ENCODE data around the gene HOXB2.
A peak's percentile ranks its signal among the peaks of the same experiment; 100 is the strongest.

The HOXB2 gene

GRCh38 chr17:48559122-48559839 is 14.4 kb upstream of the HOXB2 start:
- Histone ChIP-seq H3K27ac (ENCODE audit: insufficient read depth, low read length, poor library complexity, severe bottlenecking) (no peak overlapping the region), H3K4me1 (ENCODE audit: control insufficient read depth, insufficient read depth, low read length, poor library complexity, severe bottlenecking) (no peaks in the 10 kb centered on the region), H3K27me3 (replicated peaks; ENCODE audit: control insufficient read depth, insufficient read depth, low read length, poor library complexity, severe bottlenecking) (no peaks in the 10 kb centered on the region), H3K36me3 (ENCODE audit: control insufficient read depth, insufficient read depth, low read length) (no peaks in the 10 kb centered on the region), H3K4me3 (ENCODE audit: insufficient read depth, low read depth, low read length, poor library complexity, severe bottlenecking) (no peak overlapping the region), H3K9me3 (ENCODE audit: control insufficient read depth, low read length) (no peaks in the 10 kb centered on the region)
- DNase-seq: no peak

DNA sequence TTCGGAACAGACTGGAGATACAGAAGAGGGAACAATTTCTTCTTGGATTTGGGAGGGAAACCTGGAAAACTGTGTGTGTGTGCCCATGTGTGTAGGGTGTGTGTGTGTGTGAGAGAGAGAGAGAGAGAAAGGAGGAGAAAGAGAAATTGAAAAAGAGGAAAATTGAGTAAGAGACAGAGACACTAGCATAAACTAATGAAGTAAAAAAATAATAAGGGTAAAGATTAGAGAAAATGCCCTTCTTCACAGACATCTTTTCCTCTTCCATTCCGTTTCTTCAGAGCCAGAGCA is 13.9 kb upstream of the HOXB2 start:
- Histone ChIP-seq H3K27me3 (replicated peaks; ENCODE audit: control insufficient read depth, insufficient read depth, low read length, poor library complexity, severe bottlenecking) (no peaks in the 10 kb centered on the region), H3K9me3 (ENCODE audit: control insufficient read depth, low read length) (no peaks in the 10 kb centered on the region), H3K4me1 (ENCODE audit: control insufficient read depth, insufficient read depth, low read length, poor library complexity, severe bottlenecking) (no peaks in the 10 kb centered on the region), H3K36me3 (ENCODE audit: control insufficient read depth, insufficient read depth, low read length) (no peaks in the 10 kb centered on the region), H3K27ac (ENCODE audit: insufficient read depth, low read length, poor library complexity, severe bottlenecking) (no peak overlapping the region), H3K4me3 (ENCODE audit: insufficient read depth, low read depth, low read length, poor library complexity, severe bottlenecking) (no peak overlapping the region)
- no peak for DNase-seq

DNA sequence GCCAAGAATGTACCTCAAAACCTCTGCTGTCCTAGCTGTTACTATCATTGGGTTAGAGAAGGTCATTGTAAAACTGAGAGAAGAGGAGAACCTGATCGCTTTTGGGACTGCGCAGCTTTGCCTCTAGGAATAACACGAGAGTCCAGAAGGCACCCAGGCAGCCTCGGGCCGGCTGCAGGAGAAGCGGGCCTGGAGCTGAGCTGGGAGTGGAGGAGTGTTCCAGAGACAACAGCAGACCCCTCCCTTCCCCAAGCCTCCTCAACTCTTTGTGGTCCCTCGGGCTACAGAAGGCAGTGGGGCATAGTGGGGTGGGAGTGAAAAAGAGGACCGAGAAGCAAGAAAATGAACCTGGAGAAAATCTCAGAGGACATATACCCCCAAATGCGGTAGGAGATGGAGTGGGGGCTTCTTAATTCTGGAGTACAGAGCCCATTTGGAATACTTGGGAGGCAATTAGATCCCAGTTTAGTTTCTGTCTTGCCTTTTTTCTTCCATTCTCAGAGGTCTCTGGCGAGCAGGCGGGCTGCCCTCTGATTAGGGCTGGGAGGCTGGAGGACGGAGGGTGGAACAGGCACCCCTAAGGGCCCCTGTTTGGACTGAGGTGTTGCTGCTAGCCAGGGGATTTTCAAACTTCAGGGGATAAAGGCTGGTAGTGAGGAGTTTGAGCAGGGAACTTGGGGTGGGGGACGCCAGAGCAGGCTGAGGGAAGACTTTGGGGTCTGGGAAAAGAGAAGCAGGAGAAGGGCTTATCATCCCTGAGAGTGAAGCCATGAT is 13.3 kb upstream of the HOXB2 start:
- Histone ChIP-seq H3K36me3 (ENCODE audit: control insufficient read depth, insufficient read depth, low read length) (no peaks in the 10 kb centered on the region), H3K27me3 (replicated peaks; ENCODE audit: control insufficient read depth, insufficient read depth, low read length, poor library complexity, severe bottlenecking) (no peaks in the 10 kb centered on the region), H3K9me3 (ENCODE audit: control insufficient read depth, low read length) (no peaks in the 10 kb centered on the region), H3K4me1 (ENCODE audit: control insufficient read depth, insufficient read depth, low read length, poor library complexity, severe bottlenecking) (no peaks in the 10 kb centered on the region), H3K4me3 (ENCODE audit: insufficient read depth, low read depth, low read length, poor library complexity, severe bottlenecking) (no peak overlapping the region), H3K27ac (ENCODE audit: insufficient read depth, low read length, poor library complexity, severe bottlenecking) (no peak overlapping the region)
- no peak for DNase-seq

DNA sequence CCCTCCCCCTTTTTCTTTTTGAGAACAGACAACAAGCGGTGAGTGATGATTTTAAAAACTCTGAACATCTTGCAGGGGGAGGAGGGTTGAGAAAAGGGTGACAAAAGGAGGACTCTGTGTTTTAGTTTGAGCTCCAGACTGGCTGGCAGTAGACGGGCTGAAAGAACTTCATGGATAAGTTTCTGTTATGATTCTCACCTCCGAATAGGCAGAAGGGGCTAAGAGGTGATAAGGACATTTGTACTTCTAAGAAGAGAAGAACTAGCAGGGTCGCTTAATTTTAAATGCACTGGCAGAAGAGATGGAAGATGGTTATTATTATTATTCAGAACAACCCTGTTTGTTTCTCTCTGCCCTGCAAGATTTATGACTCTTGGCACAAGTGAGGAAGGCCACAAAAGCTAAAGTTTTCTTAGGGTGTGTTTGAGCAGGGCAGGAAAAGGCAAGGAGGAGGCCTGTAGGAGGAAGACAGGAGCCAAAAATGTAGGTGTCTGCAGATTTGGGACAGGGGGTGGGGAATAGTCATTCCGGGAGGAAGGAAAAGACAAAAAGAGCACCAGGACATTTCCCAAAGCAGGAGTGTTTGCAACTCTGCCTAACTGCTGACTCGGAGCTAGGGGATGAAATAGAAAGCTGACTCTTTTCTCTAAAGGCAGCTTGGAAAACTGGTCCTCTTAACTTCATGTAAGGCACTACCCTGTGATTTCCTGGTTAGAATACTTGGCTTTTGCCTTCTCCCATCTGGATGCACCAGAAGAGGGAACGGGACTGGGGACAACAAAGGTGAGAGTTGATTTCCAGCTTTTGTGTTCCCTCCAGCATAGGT is 11.9 kb upstream of the HOXB2 start:
- Histone ChIP-seq H3K27me3 (replicated peaks; ENCODE audit: control insufficient read depth, insufficient read depth, low read length, poor library complexity, severe bottlenecking) (no peaks in the 10 kb centered on the region), H3K9me3 (ENCODE audit: control insufficient read depth, low read length) (no peaks in the 10 kb centered on the region), H3K4me1 (ENCODE audit: control insufficient read depth, insufficient read depth, low read length, poor library complexity, severe bottlenecking) (no peaks in the 10 kb centered on the region), H3K36me3 (ENCODE audit: control insufficient read depth, insufficient read depth, low read length) (no peaks in the 10 kb centered on the region), H3K4me3 (ENCODE audit: insufficient read depth, low read depth, low read length, poor library complexity, severe bottlenecking) (no peak overlapping the region), H3K27ac (ENCODE audit: insufficient read depth, low read length, poor library complexity, severe bottlenecking) (no peak overlapping the region)
- no peak for DNase-seq

DNA sequence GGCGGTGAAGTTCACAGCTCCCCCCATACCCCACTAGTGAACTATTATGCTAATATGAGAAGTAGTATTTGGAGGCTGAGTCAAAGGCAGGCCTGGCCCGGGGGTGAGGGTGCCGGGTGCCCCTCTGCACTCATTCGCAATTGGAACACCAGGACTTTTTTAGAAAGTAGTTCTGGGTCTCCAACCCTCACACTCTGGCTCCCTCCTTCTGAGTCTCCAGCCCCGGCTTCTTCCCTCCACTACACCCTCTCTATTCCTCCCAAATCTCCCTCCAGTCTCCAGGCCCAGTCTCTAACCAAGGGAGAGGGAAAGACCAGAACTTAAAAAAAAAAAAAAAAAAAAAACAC is 11.3 kb upstream of the HOXB2 start:
- Histone ChIP-seq H3K9me3 (ENCODE audit: control insufficient read depth, low read length) (no peaks in the 10 kb centered on the region), H3K4me3 (ENCODE audit: insufficient read depth, low read depth, low read length, poor library complexity, severe bottlenecking) (no peak overlapping the region), H3K4me1 (ENCODE audit: control insufficient read depth, insufficient read depth, low read length, poor library complexity, severe bottlenecking) (no peaks in the 10 kb centered on the region), H3K27me3 (replicated peaks; ENCODE audit: control insufficient read depth, insufficient read depth, low read length, poor library complexity, severe bottlenecking) (no peaks in the 10 kb centered on the region), H3K36me3 (ENCODE audit: control insufficient read depth, insufficient read depth, low read length) (no peaks in the 10 kb centered on the region), H3K27ac (ENCODE audit: insufficient read depth, low read length, poor library complexity, severe bottlenecking) (no peak overlapping the region)
- DNase-seq: no peak

DNA sequence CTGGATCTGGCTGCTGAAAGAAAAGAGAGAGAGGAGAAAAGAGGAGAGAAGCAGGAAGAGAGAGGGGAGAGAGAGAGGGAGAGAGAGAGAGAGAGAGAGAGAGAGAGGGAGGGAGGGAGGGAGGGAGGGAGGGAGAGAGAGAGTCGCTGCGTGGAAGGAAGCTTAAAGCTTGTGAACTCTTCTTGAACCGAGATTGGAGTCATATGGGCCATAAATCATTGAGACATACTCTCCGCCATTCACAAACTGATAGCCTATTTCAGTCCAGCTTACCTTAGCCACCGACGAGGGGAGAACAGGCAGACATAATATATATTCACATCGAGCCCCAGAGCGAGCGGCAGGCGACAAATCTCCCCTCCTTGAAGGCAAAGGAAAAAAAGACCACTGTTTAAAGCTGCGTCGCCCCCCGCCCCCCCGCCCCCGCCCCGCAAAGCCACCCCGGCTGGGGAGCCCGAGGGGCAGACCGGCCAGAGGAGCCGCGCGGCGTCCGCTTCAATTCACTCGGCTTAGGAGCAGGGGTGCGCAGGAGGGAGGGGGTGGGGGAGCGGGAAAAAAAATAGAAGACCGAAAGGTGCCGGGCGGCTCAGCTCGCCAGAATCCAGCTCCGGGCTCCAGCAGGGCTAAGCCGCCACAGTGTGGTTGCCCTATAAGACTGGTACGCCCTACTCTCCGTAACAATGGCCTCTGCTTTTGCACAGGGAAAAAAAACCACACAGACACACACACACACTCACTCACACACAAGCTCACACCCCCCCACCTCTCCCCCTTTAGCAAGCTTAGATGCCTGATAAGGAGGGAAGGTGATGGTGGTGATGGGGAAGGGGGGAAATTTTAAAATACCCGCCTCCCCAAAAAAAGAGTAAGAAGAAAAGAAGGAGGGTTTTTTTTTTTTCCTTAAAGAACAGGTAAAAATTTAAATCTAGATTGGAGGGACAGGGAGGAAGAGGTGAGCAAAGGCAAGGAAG is 10.6 kb upstream of the HOXB2 start:
- Histone ChIP-seq H3K4me3 (ENCODE audit: insufficient read depth, low read depth, low read length, poor library complexity, severe bottlenecking) (peak overlapping the region; percentile 28), H3K36me3 (ENCODE audit: control insufficient read depth, insufficient read depth, low read length) (no peaks in the 10 kb centered on the region), H3K27me3 (replicated peaks; ENCODE audit: control insufficient read depth, insufficient read depth, low read length, poor library complexity, severe bottlenecking) (no peaks in the 10 kb centered on the region), H3K9me3 (ENCODE audit: control insufficient read depth, low read length) (no peaks in the 10 kb centered on the region), H3K27ac (ENCODE audit: insufficient read depth, low read length, poor library complexity, severe bottlenecking) (no peak overlapping the region), H3K4me1 (ENCODE audit: control insufficient read depth, insufficient read depth, low read length, poor library complexity, severe bottlenecking) (no peaks in the 10 kb centered on the region)
- DNase-seq: no peak

- H3K27ac ChIP-seq (ENCODE audit: insufficient read depth, low read length, poor library complexity, severe bottlenecking): no peak overlapping the region
Observed at GRCh38 chr17:48554412-48555257, 9.7 kb upstream of the HOXB2 start.

DNA sequence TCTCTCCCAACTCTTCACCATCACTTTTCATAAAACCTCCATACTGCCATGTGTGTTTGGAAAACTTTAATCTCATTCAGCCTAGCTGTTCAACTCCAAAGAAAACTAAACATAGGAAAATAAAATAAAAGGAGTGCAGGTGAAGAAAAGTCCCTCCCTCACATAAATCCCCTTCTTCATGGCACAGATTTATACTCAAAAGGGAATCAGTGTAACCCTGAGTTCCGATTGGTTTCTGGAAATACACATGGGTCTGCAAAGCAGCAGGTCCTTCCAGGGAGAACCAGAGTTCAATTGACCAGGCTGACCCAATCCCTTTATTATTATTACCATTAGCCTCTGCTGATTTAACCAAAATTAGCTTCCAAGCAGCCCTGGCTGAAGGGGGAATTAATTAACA is 8.9 kb upstream of the HOXB2 start:
- Histone ChIP-seq H3K4me1 (ENCODE audit: control insufficient read depth, insufficient read depth, low read length, poor library complexity, severe bottlenecking) (peaks cover 1% of the 10 kb centered on the region), H3K27me3 (replicated peaks; ENCODE audit: control insufficient read depth, insufficient read depth, low read length, poor library complexity, severe bottlenecking) (no peaks in the 10 kb centered on the region), H3K4me3 (ENCODE audit: insufficient read depth, low read depth, low read length, poor library complexity, severe bottlenecking) (no peak overlapping the region), H3K27ac (ENCODE audit: insufficient read depth, low read length, poor library complexity, severe bottlenecking) (no peak overlapping the region), H3K36me3 (ENCODE audit: control insufficient read depth, insufficient read depth, low read length) (no peaks in the 10 kb centered on the region), H3K9me3 (ENCODE audit: control insufficient read depth, low read length) (no peaks in the 10 kb centered on the region)
- no peak for DNase-seq

More at GRCh38 chr17:48554412-48555257, 9.7 kb upstream of the HOXB2 start:
- H3K27me3 ChIP-seq (replicated peaks; ENCODE audit: control insufficient read depth, insufficient read depth, low read length, poor library complexity, severe bottlenecking): no peaks in the 10 kb centered on the region
- no peak for DNase-seq
- H3K36me3 ChIP-seq (ENCODE audit: control insufficient read depth, insufficient read depth, low read length): no peaks in the 10 kb centered on the region
- no peak overlapping the region for H3K4me3 ChIP-seq (ENCODE audit: insufficient read depth, low read depth, low read length, poor library complexity, severe bottlenecking)
- no peaks in the 10 kb centered on the region for H3K9me3 ChIP-seq (ENCODE audit: control insufficient read depth, low read length)
- no peaks in the 10 kb centered on the region for H3K4me1 ChIP-seq (ENCODE audit: control insufficient read depth, insufficient read depth, low read length, poor library complexity, severe bottlenecking)

- Histone ChIP-seq H3K4me3 (ENCODE audit: insufficient read depth, low read depth, low read length, poor library complexity, severe bottlenecking) (no peak overlapping the region), H3K27me3 (replicated peaks; ENCODE audit: control insufficient read depth, insufficient read depth, low read length, poor library complexity, severe bottlenecking) (no peaks in the 10 kb centered on the region)
- no peak for DNase-seq
Observed at GRCh38 chr17:48553190-48553547, 8.3 kb upstream of the HOXB2 start.

More at GRCh38 chr17:48553190-48553547, 8.3 kb upstream of the HOXB2 start:
- no peaks in the 10 kb centered on the region for H3K9me3 ChIP-seq (ENCODE audit: control insufficient read depth, low read length)
- H3K4me1 ChIP-seq (ENCODE audit: control insufficient read depth, insufficient read depth, low read length, poor library complexity, severe bottlenecking): peaks cover 5% of the 10 kb centered on the region
- no peaks in the 10 kb centered on the region for H3K36me3 ChIP-seq (ENCODE audit: control insufficient read depth, insufficient read depth, low read length)
- no peak overlapping the region for H3K27ac ChIP-seq (ENCODE audit: insufficient read depth, low read length, poor library complexity, severe bottlenecking)

All from effector memory CD4-positive, alpha-beta T cell (primary cell).